Measurements from ENCODE around the gene HLCS.
"Not testable (repeated sequence)": the region's sequence is repeated elsewhere in the genome, so short reads cannot be mapped to it uniquely, and the experiment has no call there.

The HLCS gene

GRCh38 chr21:36966066-36966820, at the start of gene HLCS:
Gene HLCS (minus strand): TSS chr21:36966669. CDS start chr21:36966638, 31 bp downstream.
- peak; percentile 42 to 76 for DNase-seq (ENCODE audit: low read depth in 2 of 2)

- peak; percentile 42 to 51 for DNase-seq (ENCODE audit: low read depth in 2 of 2)
Measured at GRCh38 chr21:37009740-37010341, 43.4 kb upstream of the HLCS start.

- DNase-seq (ENCODE audit: low read depth in 2 of 2), result no peak
Measured at GRCh38 chr21:37008724-37009123, 42.3 kb upstream of the HLCS start.

- peak in 1 of 2 donors; percentile 5 for DNase-seq (ENCODE audit: low read depth in 2 of 2)
Measured at GRCh38 chr21:37006486-37007291, 40.2 kb upstream of the HLCS start, which contains the start of gene RIPPLY3. Gene RIPPLY3 (plus strand): TSS chr21:37006702. CDS start chr21:37006773, 71 bp downstream.

- DNase-seq (ENCODE audit: low read depth in 2 of 2), result no peak
Measured at GRCh38 chr21:37005548-37006485, 39.3 kb upstream of the HLCS start.

GRCh38 chr21:37003917-37004316, 37.4 kb upstream of the HLCS start:
- not testable (repeated sequence) for DNase-seq (ENCODE audit: low read depth in 2 of 2)

- not testable (repeated sequence) for DNase-seq (ENCODE audit: low read depth in 2 of 2)
Measured at GRCh38 chr21:37002851-37003250, 36.4 kb upstream of the HLCS start.

- DNase-seq (ENCODE audit: low read depth in 2 of 2), result no peak
Measured at GRCh38 chr21:37001441-37001840, 35.0 kb upstream of the HLCS start.

GRCh38 chr21:37000381-37000780, 33.9 kb upstream of the HLCS start:
- no peak for DNase-seq (ENCODE audit: low read depth in 2 of 2)

- DNase-seq (ENCODE audit: low read depth in 2 of 2), result no peak
Measured at GRCh38 chr21:36999131-36999898, 32.8 kb upstream of the HLCS start.

- not testable (repeated sequence) for DNase-seq (ENCODE audit: low read depth in 2 of 2)
Measured at GRCh38 chr21:36995285-36995684, 28.8 kb upstream of the HLCS start.

- no peak for DNase-seq (ENCODE audit: low read depth in 2 of 2)
Measured at GRCh38 chr21:36994501-36995158, 28.2 kb upstream of the HLCS start.

- DNase-seq (ENCODE audit: low read depth in 2 of 2), result no peak
Measured at GRCh38 chr21:36992671-36993070, 26.2 kb upstream of the HLCS start.

GRCh38 chr21:36990508-36991205, 24.2 kb upstream of the HLCS start:
- DNase-seq (ENCODE audit: low read depth in 2 of 2), result no peak

GRCh38 chr21:36989699-36990507, 23.4 kb upstream of the HLCS start:
- DNase-seq (ENCODE audit: low read depth in 2 of 2), result peak; percentile 59 to 88

- not testable (repeated sequence) for DNase-seq (ENCODE audit: low read depth in 2 of 2)
Measured at GRCh38 chr21:36989199-36989698, 22.8 kb upstream of the HLCS start.

- DNase-seq (ENCODE audit: low read depth in 2 of 2), result no peak
Measured at GRCh38 chr21:36988536-36988935, 22.1 kb upstream of the HLCS start.

GRCh38 chr21:36987845-36988244, 21.4 kb upstream of the HLCS start:
- DNase-seq (ENCODE audit: low read depth in 2 of 2), result no peak
